Pancreas (tissue), 10 donors: Measurements from ENCODE around the gene MLPH. TPM values are rescaled to one million over a fixed set of nuclear protein-coding genes. Genes with fewer than 3 reads are reported as not detected.

Experiments used
- ATAC-seq, 4 donors: fragments of 200-7000 bp; cut with Tn5 transposase; one replicate each; pipeline versions ENCODE4 v1.8.0 to v1.9.1; 2020; ENCODE audit warnings: mild to moderate bottlenecking in 4 of 4, moderate library complexity in 4 of 4
- DNase-seq, 6 donors: peaks; one replicate each; pipeline ENCODE4 v3.0.0-alpha.2; 2020
- FAIRE-seq: peaks from 2 replicates; lab custom pipeline; 2012; peaks lifted over from hg19 to GRCh38; lab: Jason Lieb, UNC
- H3K27ac ChIP-seq, 4 donors: fragments of 200-600 bp; sonication (generic); 1 replicate in 3 of 4; 2 replicates in 1 of 4; pipeline versions ENCODE4 v1.5.0 to v1.8.0; 2020
- H3K27me3 ChIP-seq, 4 donors: fragments of 200-600 bp; one replicate each; pipeline ENCODE4 v1.8.0; 2021
- H3K36me3 ChIP-seq, 3 donors: fragments of 200-600 bp; sonication (generic) in 1 of 3; one replicate each; pipeline versions ENCODE4 v1.5.0 to v1.8.0; 2020 to 2021
- H3K4me1 ChIP-seq, 3 donors: fragments of 200-600 bp; one replicate each; pipeline ENCODE4 v1.8.0; 2021
- H3K4me3 ChIP-seq, 4 donors: fragments of 200-600 bp; sonication (generic) in 2 of 4; one replicate each; pipeline versions ENCODE4 v1.5.0 to v1.8.0; 2020 to 2021
- H3K9me3 ChIP-seq, 4 donors: fragments of 200-600 bp; one replicate each; pipeline ENCODE4 v1.8.0; 2021
- WGBS, 2 donors: extraction: QIAGEN DNeasy Blood & Tissue Kit; methylation state at CpG; one replicate each; pipeline ENCODE4 v1.1.7; 2013; 5-methylcytosine and 5-hydroxymethylcytosine counted together
- intact Hi-C, 3 donors: fragments of 100-400 bp; cut with DNase I; formaldehyde crosslinking; loops; one replicate each; pipeline versions ENCODE4 v1.11.1 to v1.14.2; 2022
- polyA plus RNA-seq, 2 donors: library from polyadenylated mRNA; stranded (reverse); fragments of 200-250 nt; gene quantifications; one replicate each; pipeline ENCODE4 v1.2.3, GENCODE V29; 2013
- total RNA-seq, 6 donors: library from RNA; stranded (reverse); fragmentation: NEBNext Ultra II Directional in 4 of 6; extraction: Animal tissue kit (Norgen Biotek cat#: 25700) in 4 of 6; gene quantifications; one replicate each; pipeline versions ENCODE4 v1.2.1 to v1.2.4, GENCODE V29; 2021 to 2023
- TF ChIP-seq, protein P1 (sequence below), 4 donors: fragments of 200-600 bp; sonication (generic) in 3 of 4; IDR thresholded peaks; one replicate each; pipeline versions ENCODE4 v1.5.0 to v1.8.0; 2021; ENCODE audit warnings: antibody characterized with exemption in 4 of 4
- donor health status: healthy with polysubstance abuse.
- donor health status: DM: no; HTN: no; CAD: no; lungs with moderate emphysema.
- donor health status: DM: no; HTN: no; CAD: no.
- donor health status: control.
- donor health status: control.
- donor health status: Bipolar disorder and iron deficiency.
- donor health status: DM: yes; HTN: yes; CAD: no.
- donor health status: DM: no; HTN: no; CAD: no.
- donor health status: DM: no; HTN: no; CAD: no.
- donor health status: DM: yes; HTN: yes; CAD: no.

The MLPH gene
- total and polyA plus RNA-seq, 8 donors, result 6.2 to 45.2 (median 19.3) TPM

DNA sequence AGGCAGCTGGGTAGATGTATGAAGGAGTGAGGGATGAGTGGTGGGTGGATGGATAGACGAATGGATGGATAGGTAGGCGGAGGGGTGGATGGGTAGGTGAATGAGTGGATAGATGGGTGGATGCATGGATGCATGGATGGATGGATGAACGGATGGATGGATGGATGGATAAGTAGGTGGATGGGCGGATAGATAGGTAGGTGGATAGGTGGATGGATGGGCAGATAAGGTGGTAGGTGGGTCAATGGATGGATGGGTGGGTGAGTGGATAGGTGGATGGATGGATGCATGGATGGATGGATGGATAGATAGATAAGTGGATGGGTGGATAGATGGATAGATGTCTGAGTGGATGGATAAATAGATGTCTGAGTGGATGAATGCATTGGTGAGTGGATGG lies 30.1 kb downstream of the MLPH start:
- FAIRE-seq (no peak), ATAC-seq (no peak), DNase-seq (no peak)
- Histone ChIP-seq H3K36me3 (no peaks in the 10 kb centered on the region), H3K27ac (no peak overlapping the region), H3K4me3 (no peak overlapping the region), H3K27me3 (no peaks in the 10 kb centered on the region), H3K4me1 (peaks cover 0 to 7% (median 4%) of the 10 kb centered on the region in 3 donors), H3K9me3 (no peaks in the 10 kb centered on the region)
- intact Hi-C loops, result loop anchor here in 1 of 3 donors (5.0 kb wide), 1 partner anchor 50 kb away; the partner anchor contains the start of gene PRLH
- WGBS, 2 donors, result 83 to 92% methylated on average over 4 of the region's 4 CpGs
- TF ChIP-seq, protein P1, sequence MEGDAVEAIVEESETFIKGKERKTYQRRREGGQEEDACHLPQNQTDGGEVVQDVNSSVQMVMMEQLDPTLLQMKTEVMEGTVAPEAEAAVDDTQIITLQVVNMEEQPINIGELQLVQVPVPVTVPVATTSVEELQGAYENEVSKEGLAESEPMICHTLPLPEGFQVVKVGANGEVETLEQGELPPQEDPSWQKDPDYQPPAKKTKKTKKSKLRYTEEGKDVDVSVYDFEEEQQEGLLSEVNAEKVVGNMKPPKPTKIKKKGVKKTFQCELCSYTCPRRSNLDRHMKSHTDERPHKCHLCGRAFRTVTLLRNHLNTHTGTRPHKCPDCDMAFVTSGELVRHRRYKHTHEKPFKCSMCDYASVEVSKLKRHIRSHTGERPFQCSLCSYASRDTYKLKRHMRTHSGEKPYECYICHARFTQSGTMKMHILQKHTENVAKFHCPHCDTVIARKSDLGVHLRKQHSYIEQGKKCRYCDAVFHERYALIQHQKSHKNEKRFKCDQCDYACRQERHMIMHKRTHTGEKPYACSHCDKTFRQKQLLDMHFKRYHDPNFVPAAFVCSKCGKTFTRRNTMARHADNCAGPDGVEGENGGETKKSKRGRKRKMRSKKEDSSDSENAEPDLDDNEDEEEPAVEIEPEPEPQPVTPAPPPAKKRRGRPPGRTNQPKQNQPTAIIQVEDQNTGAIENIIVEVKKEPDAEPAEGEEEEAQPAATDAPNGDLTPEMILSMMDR (IDR thresholded peaks at IDR 0.05), result no peak

GRCh38 chr2:237517990-237518389 lies 30.9 kb downstream of the MLPH start:
- Histone ChIP-seq H3K9me3 (no peaks in the 10 kb centered on the region), H3K27ac (no peak overlapping the region), H3K27me3 (no peaks in the 10 kb centered on the region), H3K4me1 (peaks cover 0 to 4% (median 3%) of the 10 kb centered on the region in 3 donors), H3K36me3 (no peaks in the 10 kb centered on the region), H3K4me3 (no peak overlapping the region)
- intact Hi-C loops, result loop anchor here in 1 of 3 donors (5.0 kb wide), 1 partner anchor 49 kb away; the partner anchor contains the start of gene PRLH
- DNase-seq (no peak), FAIRE-seq (no peak), ATAC-seq (no peak)
- 71 to 76% methylated on average over 1 of the region's 1 CpG for WGBS, 2 donors
- TF ChIP-seq, protein P1 (IDR thresholded peaks at IDR 0.05), result no peak

- H3K9me3 ChIP-seq, result no peaks in the 10 kb centered on the region
- TF ChIP-seq, protein P1 (IDR thresholded peaks at IDR 0.05), result no peak
- WGBS, 2 donors, result 76% methylated on average over 14 of the region's 14 CpGs
- H3K4me1 ChIP-seq, result no peaks in the 10 kb centered on the region
- intact Hi-C loops, result loop anchor here in 1 of 3 donors (5.0 kb wide), 1 partner anchor 48 kb away; the partner anchor contains the start of gene PRLH
- H3K27ac ChIP-seq, result no peak overlapping the region
- DNase-seq, result no peak
- ATAC-seq, result no peak
- FAIRE-seq, result no peak
- H3K27me3 ChIP-seq, result no peaks in the 10 kb centered on the region
- no peak overlapping the region for H3K4me3 ChIP-seq
- no peaks in the 10 kb centered on the region for H3K36me3 ChIP-seq
Measured at GRCh38 chr2:237519506-237520245, 32.6 kb downstream of the MLPH start.

DNA sequence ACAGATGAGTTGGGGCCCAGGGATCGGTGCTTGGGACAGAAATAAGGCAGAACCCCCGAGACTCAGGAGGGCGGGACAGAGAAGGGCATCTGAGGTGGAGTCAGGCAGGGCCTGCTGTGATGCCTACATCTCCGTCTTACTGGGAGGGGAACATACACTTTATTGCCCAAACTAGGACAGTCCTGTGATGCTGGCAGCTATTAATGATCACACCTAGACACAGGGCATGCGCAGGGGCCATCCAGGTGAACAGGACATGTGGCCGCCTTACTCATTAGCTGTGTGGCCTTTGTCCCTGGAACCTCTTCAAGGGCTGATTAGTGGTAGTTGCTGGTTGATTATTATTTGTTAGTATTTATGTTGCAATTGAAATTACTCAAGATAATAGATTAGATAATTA lies 33.2 kb downstream of the MLPH start:
- H3K9me3 ChIP-seq, result no peaks in the 10 kb centered on the region
- H3K27ac ChIP-seq, result no peak overlapping the region
- TF ChIP-seq, protein P1 (IDR thresholded peaks at IDR 0.05), result no peak
- intact Hi-C loops, result no loop called here
- H3K4me1 ChIP-seq, result no peaks in the 10 kb centered on the region
- 94 to 95% methylated on average over 6 of the region's 6 CpGs for WGBS, 2 donors
- DNase-seq, result no peak
- no peaks in the 10 kb centered on the region for H3K27me3 ChIP-seq
- no peaks in the 10 kb centered on the region for H3K36me3 ChIP-seq
- FAIRE-seq, result no peak
- no peak overlapping the region for H3K4me3 ChIP-seq
- ATAC-seq, result no peak

GRCh38 chr2:237524631-237525030 lies 37.6 kb downstream of the MLPH start:
- Histone ChIP-seq H3K4me1 (no peaks in the 10 kb centered on the region), H3K9me3 (no peaks in the 10 kb centered on the region), H3K27ac (no peak overlapping the region), H3K36me3 (no peaks in the 10 kb centered on the region), H3K4me3 (no peak overlapping the region), H3K27me3 (no peaks in the 10 kb centered on the region)
- 33 to 35% methylated on average over 6 of the region's 6 CpGs for WGBS, 2 donors
- no peak for FAIRE-seq
- TF ChIP-seq, protein P1 (IDR thresholded peaks at IDR 0.05), result no peak
- intact Hi-C loops, result no loop called here
- DNase-seq, result peak in 4 of 6 donors; percentile 46 to 72 (median 60)
- ATAC-seq, result peak; percentile 77 to 96 (median 88)
